Retinal pigment epithelial cell (primary cell): ENCODE results near the gene NTMT2.

ENCODE experiments used
- DNase-seq: peaks from one replicate; pipeline ENCODE4 v3.0.0-alpha.2; 2010; ENCODE audit warnings: low read depth
- H3K4me3 ChIP-seq: 2 replicates; pipeline ENCODE4 v1.5.1; 2011; ENCODE audit warnings: mild to moderate bottlenecking, low read length, control low read depth, moderate library complexity
- CTCF ChIP-seq: conservative IDR thresholded peaks from 2 replicates; pipeline ENCODE4 v1.5.1; 2011; ENCODE audit warnings: low read depth, low read length, control low read depth, inconsistent platforms

NTMT2 gene

GRCh38 chr1:170145061-170145460 lies 698 bp upstream of the NTMT2 start:
- H3K4me3 ChIP-seq, result no peak overlapping the region
- no peak for DNase-seq
- no peak for TF ChIP-seq CTCF

GRCh38 chr1:170146720-170147263 lies 1.0 kb downstream of the NTMT2 start:
- no peak for TF ChIP-seq CTCF
- DNase-seq, result no peak
- no peak overlapping the region for H3K4me3 ChIP-seq

GRCh38 chr1:170149241-170149640 lies 3.5 kb downstream of the NTMT2 start:
- H3K4me3 ChIP-seq, result no peak overlapping the region
- DNase-seq, result peak; percentile 43
- no peak for TF ChIP-seq CTCF

GRCh38 chr1:170150016-170150415 lies 4.3 kb downstream of the NTMT2 start:
- TF ChIP-seq CTCF, result no peak
- no peak overlapping the region for H3K4me3 ChIP-seq
- DNase-seq, result no peak

- H3K4me3 ChIP-seq, result no peak overlapping the region
- DNase-seq, result no peak
- TF ChIP-seq CTCF, result no peak
Measured at GRCh38 chr1:170150921-170151320, 5.2 kb downstream of the NTMT2 start.

- TF ChIP-seq CTCF, result no peak
- no peak for DNase-seq
- H3K4me3 ChIP-seq, result no peak overlapping the region
Measured at GRCh38 chr1:170153417-170153816, 7.7 kb downstream of the NTMT2 start.

GRCh38 chr1:170155055-170155454 lies 9.3 kb downstream of the NTMT2 start:
- no peak for DNase-seq
- no peak for TF ChIP-seq CTCF
- no peak overlapping the region for H3K4me3 ChIP-seq
